Measurements from ENCODE around the gene CNTNAP4. TPM values are rescaled to one million over a fixed set of nuclear protein-coding genes. Genes with fewer than 3 reads are reported as not detected.

Gene CNTNAP4
- total and polyA plus RNA-seq, 2 experiments from 2014 or later, result 0.64 to 1.1 TPM

- H3K9me3 ChIP-seq (ENCODE audit: low read depth), result no peaks in the 10 kb centered on the region
- 80% methylated on average over 3 of the region's 3 CpGs for WGBS (ENCODE audit: low lambda C conversion rate, missing lambda C conversion rate)
- no peak overlapping the region for H2AFZ ChIP-seq
- H3K79me2 ChIP-seq, result no peaks in the 10 kb centered on the region
- TF ChIP-seq EZH2 (IDR thresholded peaks at IDR 0.05; ENCODE audit: borderline replicate concordance) (no peak), EZH2phosphoT487 (IDR thresholded peaks at IDR 0.05; ENCODE audit: low read depth, severe bottlenecking, unreplicated experiment) (no peak)
- TF ChIP-seq, protein P1, sequence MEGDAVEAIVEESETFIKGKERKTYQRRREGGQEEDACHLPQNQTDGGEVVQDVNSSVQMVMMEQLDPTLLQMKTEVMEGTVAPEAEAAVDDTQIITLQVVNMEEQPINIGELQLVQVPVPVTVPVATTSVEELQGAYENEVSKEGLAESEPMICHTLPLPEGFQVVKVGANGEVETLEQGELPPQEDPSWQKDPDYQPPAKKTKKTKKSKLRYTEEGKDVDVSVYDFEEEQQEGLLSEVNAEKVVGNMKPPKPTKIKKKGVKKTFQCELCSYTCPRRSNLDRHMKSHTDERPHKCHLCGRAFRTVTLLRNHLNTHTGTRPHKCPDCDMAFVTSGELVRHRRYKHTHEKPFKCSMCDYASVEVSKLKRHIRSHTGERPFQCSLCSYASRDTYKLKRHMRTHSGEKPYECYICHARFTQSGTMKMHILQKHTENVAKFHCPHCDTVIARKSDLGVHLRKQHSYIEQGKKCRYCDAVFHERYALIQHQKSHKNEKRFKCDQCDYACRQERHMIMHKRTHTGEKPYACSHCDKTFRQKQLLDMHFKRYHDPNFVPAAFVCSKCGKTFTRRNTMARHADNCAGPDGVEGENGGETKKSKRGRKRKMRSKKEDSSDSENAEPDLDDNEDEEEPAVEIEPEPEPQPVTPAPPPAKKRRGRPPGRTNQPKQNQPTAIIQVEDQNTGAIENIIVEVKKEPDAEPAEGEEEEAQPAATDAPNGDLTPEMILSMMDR (IDR thresholded peaks at IDR 0.05; ENCODE audit: poor library complexity), result no peak
- H3K4me1 ChIP-seq (ENCODE audit: insufficient read depth), result no peaks in the 10 kb centered on the region
- H3K4me2 ChIP-seq, result no peak overlapping the region
- no peak overlapping the region for H3K27ac ChIP-seq
- no peaks in the 10 kb centered on the region for H3K36me3 ChIP-seq (replicated peaks; ENCODE audit: insufficient read depth, low read depth)
- H3K27me3 ChIP-seq, result no peaks in the 10 kb centered on the region
- no peaks in the 10 kb centered on the region for H4K20me1 ChIP-seq (ENCODE audit: insufficient read depth, poor library complexity, severe bottlenecking)
- no peak for DNase-seq (ENCODE audit: low spot score)
- no peak overlapping the region for H3K4me3 ChIP-seq
- no peaks in the 10 kb centered on the region for H3K9me2 ChIP-seq (replicated peaks; ENCODE audit: insufficient read depth)
Measured at GRCh38 chr16:76378020-76378419, 100.8 kb downstream of the CNTNAP4 start.

- WGBS (ENCODE audit: low lambda C conversion rate, missing lambda C conversion rate), result 80% methylated on average over 1 of the region's 1 CpG
Measured at GRCh38 chr16:76381096-76381495, 103.9 kb downstream of the CNTNAP4 start.

GRCh38 chr16:76385601-76386230 is 108.5 kb downstream of the CNTNAP4 start:
- Histone ChIP-seq H3K4me3 (no peak overlapping the region), H3K27ac (no peak overlapping the region), H3K9me2 (replicated peaks; ENCODE audit: insufficient read depth) (no peaks in the 10 kb centered on the region), H3K27me3 (no peaks in the 10 kb centered on the region), H3K79me2 (no peaks in the 10 kb centered on the region), H4K20me1 (ENCODE audit: insufficient read depth, poor library complexity, severe bottlenecking) (no peaks in the 10 kb centered on the region), H3K9me3 (ENCODE audit: low read depth) (no peaks in the 10 kb centered on the region), H2AFZ (no peak overlapping the region), H3K36me3 (replicated peaks; ENCODE audit: insufficient read depth, low read depth) (no peaks in the 10 kb centered on the region), H3K4me2 (no peak overlapping the region), H3K4me1 (ENCODE audit: insufficient read depth) (no peaks in the 10 kb centered on the region)
- WGBS (ENCODE audit: low lambda C conversion rate, missing lambda C conversion rate), result 91% methylated on average over 7 of the region's 7 CpGs
- DNase-seq (ENCODE audit: low spot score), result no peak
- TF ChIP-seq EZH2 (IDR thresholded peaks at IDR 0.05; ENCODE audit: borderline replicate concordance), result no peak
- no peak for TF ChIP-seq EZH2phosphoT487 (IDR thresholded peaks at IDR 0.05; ENCODE audit: low read depth, severe bottlenecking, unreplicated experiment)
- TF ChIP-seq, protein P1 (IDR thresholded peaks at IDR 0.05; ENCODE audit: poor library complexity), result no peak

More at GRCh38 chr16:76381096-76381495, 103.9 kb downstream of the CNTNAP4 start:
- Histone ChIP-seq H3K4me1 (ENCODE audit: insufficient read depth) (no peaks in the 10 kb centered on the region), H2AFZ (no peak overlapping the region), H3K27me3 (no peaks in the 10 kb centered on the region), H3K9me3 (ENCODE audit: low read depth) (no peaks in the 10 kb centered on the region), H3K4me2 (no peak overlapping the region), H3K9me2 (replicated peaks; ENCODE audit: insufficient read depth) (no peaks in the 10 kb centered on the region), H3K27ac (no peak overlapping the region), H3K36me3 (replicated peaks; ENCODE audit: insufficient read depth, low read depth) (no peaks in the 10 kb centered on the region), H3K79me2 (no peaks in the 10 kb centered on the region), H4K20me1 (ENCODE audit: insufficient read depth, poor library complexity, severe bottlenecking) (no peaks in the 10 kb centered on the region), H3K4me3 (no peak overlapping the region)
- no peak for DNase-seq (ENCODE audit: low spot score)
- TF ChIP-seq EZH2 (IDR thresholded peaks at IDR 0.05; ENCODE audit: borderline replicate concordance) (no peak), EZH2phosphoT487 (IDR thresholded peaks at IDR 0.05; ENCODE audit: low read depth, severe bottlenecking, unreplicated experiment) (no peak)
- TF ChIP-seq, protein P1 (IDR thresholded peaks at IDR 0.05; ENCODE audit: poor library complexity), result no peak
